Fibroblast of skin of back (primary cell): Measurements from ENCODE around the gene CDC42.
A peak's percentile ranks its signal among the peaks of the same experiment; 100 is the strongest.

Experiments used
- DNase-seq: peaks from one replicate; pipeline ENCODE4 v3.0.0-alpha.2; 2013

The CDC42 gene

DNA sequence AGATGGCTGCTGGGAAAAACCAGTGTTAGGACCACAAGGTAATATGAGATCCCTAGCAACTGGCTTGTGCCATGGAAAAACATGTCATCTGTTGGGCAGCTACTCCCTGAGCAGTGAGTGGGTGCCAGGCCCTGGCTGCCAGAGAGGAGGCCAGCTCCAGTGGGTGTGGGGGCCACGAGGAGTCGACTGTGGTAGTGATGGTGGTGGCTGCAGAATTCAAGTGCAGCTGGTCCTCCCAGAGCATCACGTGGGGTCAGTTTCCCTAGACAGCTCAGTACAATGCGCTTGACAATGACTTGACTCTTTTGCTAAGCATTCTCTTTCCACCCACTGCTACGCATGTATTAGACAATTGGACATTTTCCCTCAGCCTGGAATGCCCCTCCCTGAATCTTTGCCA is 14.5 kb upstream of the CDC42 start:
- DNase-seq = no peak

DNA sequence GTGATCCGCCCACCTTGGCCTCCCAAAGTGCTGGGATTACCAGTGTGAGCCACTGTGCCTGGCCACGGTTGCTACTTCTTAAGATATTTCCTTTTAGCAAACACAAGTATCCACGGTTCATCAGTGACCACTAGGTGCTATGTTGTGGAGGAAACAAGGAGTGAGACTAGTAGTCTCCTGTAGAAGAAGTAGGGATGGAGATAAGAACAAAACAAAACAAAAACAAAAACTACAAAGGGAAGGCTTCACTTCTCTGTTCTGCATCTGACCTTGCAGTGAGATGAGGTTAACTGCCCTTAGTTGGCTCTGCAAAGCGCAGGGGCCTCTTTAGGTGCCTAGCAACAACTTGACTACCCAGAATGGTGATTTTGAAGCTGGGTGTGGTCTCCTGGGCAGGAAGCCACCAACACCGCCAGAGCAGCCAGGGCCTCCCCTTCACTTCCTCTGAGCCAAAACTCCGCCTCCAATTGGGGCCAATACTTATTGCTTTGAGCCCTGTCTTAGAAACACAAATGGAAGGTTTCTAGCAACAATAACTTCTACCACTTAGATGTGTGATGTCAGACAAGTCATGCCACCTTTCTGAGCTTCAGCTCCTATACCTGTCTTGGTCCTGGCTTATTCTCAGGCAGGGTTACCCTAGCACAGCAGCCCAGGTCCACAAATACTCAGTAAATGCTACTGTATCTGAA is 12.8 kb upstream of the CDC42 start:
- DNase-seq = peak; percentile 51

- DNase-seq = no peak
Measured at GRCh38 chr1:22040286-22040623, 12.3 kb upstream of the CDC42 start.

GRCh38 chr1:22041505-22041904 is 11.0 kb upstream of the CDC42 start:
- DNase-seq = no peak

- no peak for DNase-seq
Measured at GRCh38 chr1:22043198-22043769, 9.2 kb upstream of the CDC42 start.

DNA sequence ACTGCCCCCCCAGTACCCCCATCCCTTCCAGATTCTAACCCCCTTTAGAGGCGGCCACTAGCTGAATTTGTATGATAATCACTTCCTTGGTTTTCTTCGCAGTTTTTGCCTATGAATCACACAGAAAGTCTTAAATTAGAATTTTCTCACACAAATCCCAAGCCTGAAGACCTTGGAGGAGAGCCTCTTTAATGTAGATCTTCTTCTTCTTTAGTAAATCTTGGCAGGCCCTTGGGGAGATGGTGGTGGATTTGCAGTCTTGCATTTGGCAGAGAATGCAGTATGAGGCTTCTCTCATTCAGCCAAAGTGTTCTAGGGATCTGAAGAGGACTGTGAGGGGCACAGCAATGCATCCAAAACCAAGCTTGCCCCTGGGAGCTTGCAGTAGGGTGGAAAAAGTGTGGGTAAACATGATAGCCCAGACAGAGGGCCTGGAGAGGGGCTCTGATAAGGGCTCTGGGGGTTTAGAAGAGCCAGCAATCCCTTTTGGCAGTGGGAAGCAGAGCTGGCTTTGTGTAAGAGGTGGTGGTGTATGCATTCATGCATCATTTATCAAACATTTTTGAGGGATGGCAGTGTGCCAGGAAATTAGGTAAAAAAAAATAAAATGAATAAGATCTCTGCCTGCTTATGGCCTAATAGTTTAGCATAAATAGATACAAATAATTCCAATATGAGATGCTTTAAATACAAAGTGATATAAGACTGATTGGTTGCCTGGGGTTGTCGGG is 7.7 kb upstream of the CDC42 start:
- DNase-seq = peak; percentile 77

DNA sequence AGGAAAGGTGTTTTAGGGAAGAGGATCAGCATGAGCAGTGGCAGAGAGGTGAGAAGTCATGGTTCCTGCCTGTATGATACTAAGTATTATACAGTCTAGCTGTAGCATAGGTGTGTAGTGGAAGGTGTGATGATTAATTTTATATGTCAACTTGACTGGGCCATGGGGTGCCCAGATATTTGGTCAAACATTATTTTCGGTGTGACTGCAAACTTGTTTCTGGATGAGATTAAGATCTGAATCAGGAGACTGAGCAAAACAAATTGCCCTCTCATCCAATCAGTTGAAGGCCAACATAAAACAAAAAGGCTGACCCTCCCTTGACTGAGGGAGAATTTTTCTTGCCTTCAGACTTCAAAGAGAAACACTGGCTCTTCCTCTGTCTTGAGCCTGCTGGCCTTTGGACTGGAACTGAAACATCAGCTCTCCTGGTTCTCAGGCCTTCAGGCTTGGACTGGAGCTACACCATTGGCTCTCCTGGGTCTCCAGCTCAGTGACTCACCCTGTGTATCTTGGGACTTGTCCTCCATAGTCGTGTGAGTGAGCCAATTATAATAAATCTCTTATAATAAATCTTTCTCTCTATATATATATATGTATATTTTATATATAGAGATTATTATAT is 6.8 kb upstream of the CDC42 start:
- peak; percentile 49 for DNase-seq

DNA sequence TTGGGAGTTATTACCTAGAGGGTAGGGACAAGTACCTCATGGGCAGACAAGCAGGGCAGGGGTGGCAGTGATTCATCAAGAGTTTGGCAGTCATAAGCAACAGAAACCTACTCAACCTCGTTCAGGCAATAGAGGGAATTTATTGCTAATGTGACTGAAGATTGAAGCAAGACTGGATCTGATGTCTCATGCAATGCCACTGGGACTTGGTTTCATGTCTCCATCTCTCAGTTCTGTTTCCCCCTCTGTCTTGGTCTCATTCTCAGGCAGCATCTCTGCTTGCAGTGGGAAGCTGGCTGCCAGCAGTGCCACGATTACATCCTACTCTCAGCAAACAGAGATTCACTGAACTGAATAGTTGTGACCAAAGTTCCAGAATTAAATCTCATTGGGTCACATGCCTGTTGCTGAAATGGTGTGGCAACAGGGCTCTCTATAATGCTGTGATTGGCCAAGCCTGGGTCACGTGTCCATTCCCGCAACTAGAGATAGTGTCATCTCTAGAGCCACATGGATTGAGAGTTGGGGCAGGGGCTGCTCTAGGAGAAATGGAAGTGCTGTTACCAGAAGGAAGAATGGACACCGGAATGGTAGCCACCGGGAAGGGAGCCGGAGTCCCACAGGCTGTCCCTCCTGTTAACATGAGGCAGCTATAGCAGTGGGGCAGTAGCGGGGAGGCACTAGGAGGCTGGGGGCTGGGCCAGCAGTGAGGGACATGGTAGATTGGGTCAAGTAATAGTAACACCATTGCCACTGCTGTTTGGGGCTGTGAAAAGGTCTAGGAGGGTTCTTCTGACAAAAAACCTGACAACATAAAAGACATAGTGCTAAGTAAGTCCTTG is 3.9 kb upstream of the CDC42 start:
- DNase-seq = no peak

DNA sequence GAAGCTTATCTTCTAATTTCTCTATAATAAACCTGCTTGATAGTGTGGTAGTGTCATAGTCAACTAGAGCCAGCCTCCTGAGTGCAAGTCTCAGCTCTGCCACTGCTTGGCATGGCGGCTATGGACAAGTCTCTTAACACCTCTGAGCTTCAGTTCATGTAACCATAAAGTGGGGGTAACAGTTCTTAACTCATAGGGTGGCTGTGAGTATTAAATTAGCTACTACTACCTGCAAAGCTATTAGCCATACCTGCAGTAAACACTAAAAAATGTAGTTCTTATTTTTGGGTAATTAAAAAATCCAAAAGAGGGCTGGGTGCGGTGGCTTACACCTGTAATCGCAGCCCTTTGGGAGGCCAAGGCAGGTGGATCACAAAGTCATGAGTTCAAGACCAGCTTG is 2.2 kb upstream of the CDC42 start:
- DNase-seq = no peak

DNA sequence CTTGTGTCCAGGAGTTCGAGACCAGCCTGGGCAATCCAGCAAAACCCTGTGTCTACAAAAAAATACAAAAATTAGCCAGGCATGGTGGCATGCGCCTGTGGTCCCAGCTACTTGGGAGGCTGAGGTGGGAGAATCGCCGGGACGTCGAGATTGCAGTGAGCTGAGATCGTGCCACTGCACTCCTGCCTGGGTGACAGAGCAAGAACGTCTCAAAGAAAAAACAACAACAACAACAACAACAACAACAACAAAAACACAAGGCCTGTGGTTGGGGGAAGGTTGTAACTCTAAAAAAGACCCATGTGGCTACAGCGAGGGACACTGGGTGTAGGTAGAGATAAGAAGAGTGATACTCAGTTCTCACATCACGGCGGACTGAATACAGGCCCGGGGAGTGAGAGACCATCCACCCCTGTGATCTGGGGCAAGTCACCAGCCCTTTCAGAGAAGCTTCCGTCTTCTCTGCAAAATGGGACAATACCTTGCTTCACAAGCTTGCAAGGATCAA is 848 bp upstream of the CDC42 start:
- no peak for DNase-seq

DNA sequence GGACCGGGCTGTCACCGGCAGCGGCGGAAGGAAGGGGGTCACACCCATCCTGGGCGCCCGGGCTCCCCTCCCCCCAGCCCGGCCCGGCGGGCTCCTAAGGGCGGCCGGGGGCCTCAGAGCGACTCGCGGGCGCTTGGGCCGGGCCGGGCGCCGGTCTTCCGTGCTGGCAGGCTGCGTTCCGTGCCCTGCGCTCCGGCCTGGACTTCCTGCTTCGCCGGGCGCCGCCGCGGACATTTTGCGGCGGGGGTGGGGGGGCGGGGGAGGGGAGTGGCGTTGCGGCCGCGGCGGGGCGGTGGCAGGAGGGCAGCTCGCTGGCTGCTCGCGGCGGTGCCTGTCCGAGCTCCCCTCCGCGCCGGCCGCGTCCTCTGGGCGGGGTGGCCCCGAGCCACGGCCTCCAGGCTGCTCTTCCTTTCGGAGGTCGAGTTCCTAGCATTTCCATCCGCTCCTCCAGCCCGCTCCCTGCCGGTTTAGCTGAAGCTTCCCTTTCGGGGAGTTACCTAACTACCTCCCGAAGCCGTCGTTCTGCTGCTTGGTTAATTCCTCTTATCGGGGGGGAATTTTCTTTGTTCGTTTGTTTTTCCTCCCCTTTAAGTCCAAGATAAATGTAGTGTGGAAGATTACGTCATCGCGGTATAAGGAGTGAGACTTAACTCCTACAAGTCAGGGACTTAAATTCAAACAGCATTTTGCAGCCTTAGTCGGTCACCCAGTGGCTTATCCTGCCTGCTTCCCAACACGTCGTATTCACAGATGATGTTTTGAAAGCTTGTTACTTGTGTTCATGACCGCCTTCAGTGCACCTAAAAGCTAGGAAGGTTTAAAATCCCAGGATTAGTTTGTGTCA is 730 bp downstream of the CDC42 start:
- DNase-seq = peak; percentile 77

DNA sequence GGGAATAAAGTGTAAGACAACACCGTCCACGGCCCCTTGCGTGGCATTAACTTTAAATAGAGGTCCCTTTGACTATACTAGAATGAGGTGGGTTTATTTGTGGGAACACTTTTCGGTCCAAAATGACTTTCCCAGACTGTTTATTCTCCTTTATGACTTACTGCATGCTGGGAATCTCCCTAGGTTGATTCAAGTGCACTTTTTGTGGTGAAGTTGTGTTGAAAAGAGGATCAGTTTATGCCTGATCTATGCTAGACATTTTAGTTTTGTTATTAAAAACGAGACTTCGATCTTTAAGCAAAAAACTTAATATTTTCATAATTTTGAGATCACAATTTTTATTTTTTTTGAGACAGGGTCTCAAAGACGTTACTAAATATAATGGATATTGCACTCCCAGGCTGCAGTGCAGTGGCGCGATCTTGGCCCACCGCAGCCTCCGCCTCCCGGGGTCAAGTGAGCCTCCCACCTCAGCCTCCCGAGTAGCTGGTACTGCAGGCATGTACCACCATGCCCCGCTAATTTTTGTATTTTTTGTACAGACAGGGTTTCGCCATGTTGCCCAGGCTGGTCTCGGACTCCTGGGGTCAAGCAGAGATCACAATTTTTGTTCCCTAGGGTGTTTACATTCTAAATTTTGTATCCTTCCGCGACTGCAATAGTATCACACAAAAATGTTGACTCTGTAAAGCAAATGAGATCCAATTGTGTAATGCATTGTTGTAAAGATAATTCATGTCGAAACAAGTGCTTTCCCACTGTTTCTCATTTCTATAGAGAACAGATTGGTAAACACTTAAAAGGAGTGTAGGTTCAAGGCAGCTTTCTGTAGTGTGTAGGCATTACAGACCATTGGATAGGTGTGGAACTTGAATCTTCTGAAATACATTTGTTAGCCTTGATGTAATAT is 1.6 kb downstream of the CDC42 start:
- no peak for DNase-seq

DNA sequence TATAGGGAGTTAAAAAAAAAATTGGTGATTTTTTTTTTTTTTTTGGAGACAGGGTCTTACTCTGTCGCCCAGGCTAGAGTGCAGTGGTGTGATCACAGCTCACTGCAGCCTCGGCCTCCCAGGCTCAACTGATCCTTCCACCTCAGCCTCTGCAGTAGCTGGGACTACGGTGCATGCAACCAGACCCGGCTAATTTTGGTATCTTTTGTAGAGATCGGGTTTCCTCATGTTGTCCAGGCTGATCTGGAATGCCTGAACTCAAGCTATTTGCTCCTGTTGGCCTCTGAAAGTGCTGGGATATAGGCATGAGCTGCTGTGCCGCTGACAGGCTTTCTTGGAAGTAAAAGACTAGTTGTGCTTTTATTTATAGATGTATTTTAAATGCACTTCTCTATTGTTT is 3.0 kb downstream of the CDC42 start:
- DNase-seq = no peak

DNA sequence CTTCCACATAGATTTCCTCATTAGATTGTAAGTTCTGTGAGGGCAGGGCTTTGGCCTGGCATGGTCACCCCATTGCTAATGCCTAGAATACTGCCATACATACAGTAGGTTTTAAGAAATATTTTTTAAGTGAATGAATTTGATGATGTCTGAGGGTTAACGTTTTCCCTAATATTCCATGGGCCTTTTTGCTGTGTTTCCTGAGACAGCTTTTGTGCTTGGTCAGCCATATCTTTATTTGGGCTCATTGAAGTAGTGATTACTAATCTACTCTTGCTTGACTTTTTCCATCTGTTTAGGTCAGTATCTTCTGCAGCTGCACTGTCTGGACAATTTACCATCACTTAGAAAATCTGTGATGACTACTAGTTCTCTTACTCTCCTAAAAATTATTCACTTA is 3.5 kb downstream of the CDC42 start:
- no peak for DNase-seq

DNA sequence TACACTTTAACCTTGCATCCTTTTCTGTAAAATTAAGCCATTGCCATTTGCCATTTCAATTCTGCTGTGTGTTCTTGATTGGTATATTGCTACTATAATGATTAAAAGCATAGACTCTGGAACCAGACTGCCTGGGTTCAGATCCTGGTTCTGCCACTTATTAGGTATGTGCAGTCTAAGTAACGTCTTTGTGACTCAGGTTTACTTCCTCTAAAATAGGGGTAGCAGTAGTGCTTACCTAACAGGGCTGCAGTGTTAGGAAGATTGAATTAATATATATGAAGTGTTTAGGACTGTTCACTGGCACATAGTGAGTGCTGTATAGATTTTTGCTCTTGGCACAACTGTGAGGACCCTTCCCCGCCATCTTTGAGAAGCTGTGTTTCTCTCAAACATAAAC is 4.4 kb downstream of the CDC42 start:
- no peak for DNase-seq

DNA sequence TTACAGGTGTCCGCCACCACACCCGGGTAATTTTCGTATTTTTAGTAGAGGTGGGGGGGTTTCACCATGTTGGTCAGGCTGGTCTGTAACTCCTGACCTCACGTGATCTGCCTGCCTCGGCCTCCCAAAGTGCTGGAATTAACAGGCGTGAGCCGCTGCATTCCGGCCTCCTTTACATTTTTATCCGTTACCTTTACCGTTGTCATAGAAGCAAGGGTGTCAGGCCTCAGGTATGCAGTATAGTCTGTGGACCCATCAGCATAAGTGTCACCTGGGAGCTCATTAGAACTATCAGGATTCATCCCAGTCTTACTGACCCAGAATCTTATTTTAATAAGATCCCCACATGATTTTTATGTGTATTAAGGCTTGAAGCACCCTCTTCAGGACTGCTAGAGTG is 5.4 kb downstream of the CDC42 start:
- DNase-seq = no peak

- no peak for DNase-seq
Measured at GRCh38 chr1:22064751-22065402, 12.4 kb downstream of the CDC42 start.

GRCh38 chr1:22071511-22071910 is 19.0 kb downstream of the CDC42 start:
- no peak for DNase-seq

GRCh38 chr1:22074803-22075202 is 22.3 kb downstream of the CDC42 start:
- DNase-seq = no peak

DNA sequence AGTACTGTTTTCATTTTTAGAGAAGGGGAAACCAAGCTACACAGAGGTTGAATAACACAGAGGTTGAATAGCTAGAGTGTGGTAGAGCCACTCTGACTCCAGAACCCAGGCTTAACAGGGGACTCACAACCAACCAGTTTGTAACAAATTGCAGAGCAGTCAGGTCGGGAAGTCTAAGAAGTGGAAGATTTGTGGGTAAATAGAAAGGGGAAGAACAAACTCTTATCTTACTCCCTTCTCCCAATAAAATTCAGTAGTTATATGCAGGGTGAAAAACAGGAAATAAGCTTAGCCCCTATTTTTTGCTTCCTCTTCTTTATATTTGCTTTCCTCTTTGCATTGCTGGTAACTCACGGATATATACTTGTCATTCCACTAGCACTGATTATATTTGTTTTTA is 23.2 kb downstream of the CDC42 start:
- no peak for DNase-seq
